GM12892 (cell line): ENCODE results near the gene ATP5ME.

ENCODE experiments used
- POLR2A ChIP-seq: IDR thresholded peaks from 2 replicates; pipeline ENCODE4 v1.6.1; 2011; ENCODE audit warnings: low read depth, low read length, control low read depth
- POLR2AphosphoS5 ChIP-seq: IDR thresholded peaks from 2 replicates; pipeline ENCODE4 v1.6.1; 2011; ENCODE audit warnings: low read depth, low read length, control low read depth
- TAF1 ChIP-seq: IDR thresholded peaks from 2 replicates; pipeline ENCODE4 v1.6.1; 2011; ENCODE audit warnings: low read depth, mild to moderate bottlenecking, control low read depth, low read length, borderline replicate concordance

- TF ChIP-seq POLR2AphosphoS5: no peak
- TF ChIP-seq POLR2A: no peak
- no peak for TF ChIP-seq TAF1
Observed at GRCh38 chr4:632196-632790, 41.8 kb downstream of the ATP5ME start.
